HepG2 (cell line): ENCODE data around the gene KLHL36. TPM values are rescaled to one million over a fixed set of nuclear protein-coding genes. Genes with fewer than 3 reads are reported as not detected.

ENCODE experiments used
- ETV5 ChIP-seq: IDR thresholded peaks from 2 replicates; pipeline ENCODE4 v1.6.1; 2018; ENCODE audit warnings: missing biosample characterization, missing genetic modification reagents, inconsistent platforms, borderline replicate concordance
- MLLT10 ChIP-seq: sonication (generic); formaldehyde crosslinking; IDR thresholded peaks from 2 replicates; pipeline ENCODE4 v1.4.0; 2020; ENCODE audit warnings: missing genetic modification reagents
- RFXAP ChIP-seq: sonication (generic); formaldehyde crosslinking; IDR thresholded peaks from 2 replicates; pipeline ENCODE4 v1.4.0; 2020; ENCODE audit warnings: missing genetic modification reagents, borderline replicate concordance
- RXRA ChIP-seq: sonication (generic); formaldehyde crosslinking; IDR thresholded peaks from 2 replicates; pipeline ENCODE4 v1.5.1; 2020; ENCODE audit warnings: missing genetic modification reagents
- TBX2 ChIP-seq: sonication (generic); formaldehyde crosslinking; IDR thresholded peaks from 2 replicates; pipeline ENCODE4 v1.5.0; 2020; ENCODE audit warnings: missing genetic modification reagents, mild to moderate bottlenecking, borderline replicate concordance
- ZNF143 ChIP-seq: sonication (generic); formaldehyde crosslinking; IDR thresholded peaks from 2 replicates; pipeline ENCODE4 v1.4.0; 2020; ENCODE audit warnings: missing genetic modification reagents
- ZNF557 ChIP-seq: sonication (generic); formaldehyde crosslinking; IDR thresholded peaks from 2 replicates; pipeline ENCODE4 v1.4.0; 2020; ENCODE audit warnings: missing genetic modification reagents
- ZNF766 ChIP-seq: sonication (generic); formaldehyde crosslinking; IDR thresholded peaks from 2 replicates; pipeline ENCODE4 v1.5.0; 2020; ENCODE audit warnings: missing genetic modification reagents, borderline replicate concordance
- polyA plus RNA-seq, 8 experiments: library from polyadenylated mRNA; depleted of rRNA in 3 of 8; stranded (reverse) in 7 of 8; unstranded in 1 of 8; fragments of >200 nt; fragmentation: Illumina TruSeq in 4 of 8; extraction: Trizol in 4 of 8; gene quantifications; 2 replicates each; pipeline versions ENCODE4 v1.2.1 to v1.2.3, GENCODE V29; 2011 to 2016; ENCODE audit warnings: low read depth in 4 of 8, missing spikeins in 1 of 8, mixed read lengths in 1 of 8; ENCODE audit not compliant: insufficient read depth in 1 of 8
- total RNA-seq, 5 experiments: library from RNA; depleted of rRNA; stranded (reverse); fragments of >200 nt; fragmentation: Illumina TruSeq; extraction: Trizol; gene quantifications; 2 replicates each; pipeline ENCODE4 v1.2.3, GENCODE V29; 2016; ENCODE audit warnings: low read depth in 1 of 5
- TF ChIP-seq, protein P1 (sequence below): sonication (generic); formaldehyde crosslinking; IDR thresholded peaks from 2 replicates; pipeline ENCODE4 v1.4.0; 2020; ENCODE audit warnings: mild to moderate bottlenecking, missing genetic modification reagents
- TF ChIP-seq, protein P2 (sequence below): sonication (generic); formaldehyde crosslinking; IDR thresholded peaks from 2 replicates; pipeline ENCODE4 v1.4.0; 2020; ENCODE audit warnings: missing genetic modification reagents, borderline replicate concordance
- TF ChIP-seq, protein P3 (sequence below): sonication (generic); formaldehyde crosslinking; IDR thresholded peaks from 2 replicates; pipeline ENCODE4 v1.9.0; 2021; ENCODE audit warnings: missing genetic modification reagents, borderline replicate concordance
- TF ChIP-seq, protein P4 (sequence below): IDR thresholded peaks from 2 replicates; pipeline ENCODE4 v1.6.1; 2016; ENCODE audit warnings: missing biosample characterization, missing genetic modification reagents, low read depth
- TF ChIP-seq, protein P5 (sequence below): sonication (generic); formaldehyde crosslinking; IDR thresholded peaks from 2 replicates; pipeline ENCODE4 v1.5.0; 2020; ENCODE audit warnings: missing genetic modification reagents, mild to moderate bottlenecking, borderline replicate concordance
- TF ChIP-seq, protein P6 (sequence below): sonication (generic); formaldehyde crosslinking; IDR thresholded peaks from 2 replicates; pipeline ENCODE4 v1.4.0; 2020; ENCODE audit warnings: missing genetic modification reagents, mild to moderate bottlenecking, borderline replicate concordance

KLHL36 gene
- total and polyA plus RNA-seq, 2 of the 13 experiments (the other 11 are each of a cell fraction or from before 2014, with no cell fraction given), result 24.3 to 26.0 TPM

DNA sequence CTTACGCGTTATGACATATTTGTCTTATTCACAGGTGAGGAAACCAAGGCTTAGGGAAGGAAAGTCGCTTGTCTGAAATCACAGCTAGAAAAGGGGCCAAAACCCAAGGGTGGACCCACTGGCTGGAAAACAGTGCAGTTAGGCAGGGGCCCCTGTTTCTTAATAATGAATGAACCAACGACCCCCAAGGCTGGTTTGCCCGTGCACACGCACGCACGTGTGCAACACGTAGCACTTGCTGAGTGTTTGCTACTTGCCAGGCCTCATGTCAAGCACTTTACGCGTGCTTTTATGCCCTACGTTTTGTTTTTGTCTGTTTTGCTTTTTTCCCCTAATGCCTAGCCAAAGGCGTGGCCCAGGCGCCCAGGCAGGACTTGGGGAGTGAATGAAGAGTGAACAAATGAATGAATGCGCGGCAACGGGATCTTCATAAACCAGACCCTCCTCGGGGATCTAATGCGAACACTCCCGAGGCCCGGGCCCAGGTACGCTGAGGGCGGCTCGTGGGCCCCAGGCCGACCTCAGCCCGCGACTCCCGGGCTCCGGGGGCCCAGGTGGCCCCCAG, 50.9 kb downstream of the KLHL36 start (continued):
- TF ChIP-seq, protein P1, sequence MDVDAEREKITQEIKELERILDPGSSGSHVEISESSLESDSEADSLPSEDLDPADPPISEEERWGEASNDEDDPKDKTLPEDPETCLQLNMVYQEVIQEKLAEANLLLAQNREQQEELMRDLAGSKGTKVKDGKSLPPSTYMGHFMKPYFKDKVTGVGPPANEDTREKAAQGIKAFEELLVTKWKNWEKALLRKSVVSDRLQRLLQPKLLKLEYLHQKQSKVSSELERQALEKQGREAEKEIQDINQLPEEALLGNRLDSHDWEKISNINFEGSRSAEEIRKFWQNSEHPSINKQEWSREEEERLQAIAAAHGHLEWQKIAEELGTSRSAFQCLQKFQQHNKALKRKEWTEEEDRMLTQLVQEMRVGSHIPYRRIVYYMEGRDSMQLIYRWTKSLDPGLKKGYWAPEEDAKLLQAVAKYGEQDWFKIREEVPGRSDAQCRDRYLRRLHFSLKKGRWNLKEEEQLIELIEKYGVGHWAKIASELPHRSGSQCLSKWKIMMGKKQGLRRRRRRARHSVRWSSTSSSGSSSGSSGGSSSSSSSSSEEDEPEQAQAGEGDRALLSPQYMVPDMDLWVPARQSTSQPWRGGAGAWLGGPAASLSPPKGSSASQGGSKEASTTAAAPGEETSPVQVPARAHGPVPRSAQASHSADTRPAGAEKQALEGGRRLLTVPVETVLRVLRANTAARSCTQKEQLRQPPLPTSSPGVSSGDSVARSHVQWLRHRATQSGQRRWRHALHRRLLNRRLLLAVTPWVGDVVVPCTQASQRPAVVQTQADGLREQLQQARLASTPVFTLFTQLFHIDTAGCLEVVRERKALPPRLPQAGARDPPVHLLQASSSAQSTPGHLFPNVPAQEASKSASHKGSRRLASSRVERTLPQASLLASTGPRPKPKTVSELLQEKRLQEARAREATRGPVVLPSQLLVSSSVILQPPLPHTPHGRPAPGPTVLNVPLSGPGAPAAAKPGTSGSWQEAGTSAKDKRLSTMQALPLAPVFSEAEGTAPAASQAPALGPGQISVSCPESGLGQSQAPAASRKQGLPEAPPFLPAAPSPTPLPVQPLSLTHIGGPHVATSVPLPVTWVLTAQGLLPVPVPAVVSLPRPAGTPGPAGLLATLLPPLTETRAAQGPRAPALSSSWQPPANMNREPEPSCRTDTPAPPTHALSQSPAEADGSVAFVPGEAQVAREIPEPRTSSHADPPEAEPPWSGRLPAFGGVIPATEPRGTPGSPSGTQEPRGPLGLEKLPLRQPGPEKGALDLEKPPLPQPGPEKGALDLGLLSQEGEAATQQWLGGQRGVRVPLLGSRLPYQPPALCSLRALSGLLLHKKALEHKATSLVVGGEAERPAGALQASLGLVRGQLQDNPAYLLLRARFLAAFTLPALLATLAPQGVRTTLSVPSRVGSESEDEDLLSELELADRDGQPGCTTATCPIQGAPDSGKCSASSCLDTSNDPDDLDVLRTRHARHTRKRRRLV (CRISPR knock-in tag), result 0 out of 2 replicates have a peak, but pooled peaks have one; percentile 64
- TF ChIP-seq RXRA (CRISPR knock-in tag) (peak; percentile 50), ETV5 (CRISPR knock-in tag) (no peak), TBX2 (CRISPR knock-in tag) (peak; percentile 81; the same call in 1 of the 2 replicates), ZNF143 (CRISPR knock-in tag) (no peak), RFXAP (CRISPR knock-in tag) (peak; percentile 21), ZNF557 (CRISPR knock-in tag) (peak; percentile 81; the same call in 1 of the 2 replicates), MLLT10 (no peak), ZNF766 (CRISPR knock-in tag) (peak; percentile 81)
- TF ChIP-seq, protein P2, sequence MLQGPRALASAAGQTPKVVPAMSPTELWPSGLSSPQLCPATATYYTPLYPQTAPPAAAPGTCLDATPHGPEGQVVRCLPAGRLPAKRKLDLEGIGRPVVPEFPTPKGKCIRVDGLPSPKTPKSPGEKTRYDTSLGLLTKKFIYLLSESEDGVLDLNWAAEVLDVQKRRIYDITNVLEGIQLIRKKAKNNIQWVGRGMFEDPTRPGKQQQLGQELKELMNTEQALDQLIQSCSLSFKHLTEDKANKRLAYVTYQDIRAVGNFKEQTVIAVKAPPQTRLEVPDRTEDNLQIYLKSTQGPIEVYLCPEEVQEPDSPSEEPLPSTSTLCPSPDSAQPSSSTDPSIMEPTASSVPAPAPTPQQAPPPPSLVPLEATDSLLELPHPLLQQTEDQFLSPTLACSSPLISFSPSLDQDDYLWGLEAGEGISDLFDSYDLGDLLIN, result no peak
- TF ChIP-seq, protein P3, sequence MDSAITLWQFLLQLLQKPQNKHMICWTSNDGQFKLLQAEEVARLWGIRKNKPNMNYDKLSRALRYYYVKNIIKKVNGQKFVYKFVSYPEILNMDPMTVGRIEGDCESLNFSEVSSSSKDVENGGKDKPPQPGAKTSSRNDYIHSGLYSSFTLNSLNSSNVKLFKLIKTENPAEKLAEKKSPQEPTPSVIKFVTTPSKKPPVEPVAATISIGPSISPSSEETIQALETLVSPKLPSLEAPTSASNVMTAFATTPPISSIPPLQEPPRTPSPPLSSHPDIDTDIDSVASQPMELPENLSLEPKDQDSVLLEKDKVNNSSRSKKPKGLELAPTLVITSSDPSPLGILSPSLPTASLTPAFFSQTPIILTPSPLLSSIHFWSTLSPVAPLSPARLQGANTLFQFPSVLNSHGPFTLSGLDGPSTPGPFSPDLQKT (CRISPR knock-in tag), result no peak
- TF ChIP-seq, protein P4, sequence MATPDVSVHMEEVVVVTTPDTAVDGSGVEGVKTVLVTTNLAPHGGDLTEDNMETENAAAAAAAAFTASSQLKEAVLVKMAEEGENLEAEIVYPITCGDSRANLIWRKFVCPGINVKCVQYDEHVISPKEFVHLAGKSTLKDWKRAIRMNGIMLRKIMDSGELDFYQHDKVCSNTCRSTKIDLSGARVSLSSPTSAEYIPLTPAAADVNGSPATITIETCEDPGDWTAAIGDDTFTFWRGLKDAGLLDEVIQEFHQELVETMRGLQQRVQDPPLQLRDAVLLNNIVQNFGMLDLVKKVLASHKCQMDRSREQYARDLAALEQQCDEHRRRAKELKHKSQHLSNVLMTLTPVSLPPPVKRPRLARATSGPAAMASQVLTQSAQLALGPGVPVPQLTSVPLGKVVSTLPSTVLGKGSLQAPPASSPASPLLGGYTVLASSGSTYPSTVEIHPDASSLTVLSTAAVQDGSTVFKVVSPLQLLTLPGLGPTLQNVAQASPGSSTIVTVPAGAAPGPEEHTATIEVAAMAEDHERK, result no peak
- TF ChIP-seq, protein P5, sequence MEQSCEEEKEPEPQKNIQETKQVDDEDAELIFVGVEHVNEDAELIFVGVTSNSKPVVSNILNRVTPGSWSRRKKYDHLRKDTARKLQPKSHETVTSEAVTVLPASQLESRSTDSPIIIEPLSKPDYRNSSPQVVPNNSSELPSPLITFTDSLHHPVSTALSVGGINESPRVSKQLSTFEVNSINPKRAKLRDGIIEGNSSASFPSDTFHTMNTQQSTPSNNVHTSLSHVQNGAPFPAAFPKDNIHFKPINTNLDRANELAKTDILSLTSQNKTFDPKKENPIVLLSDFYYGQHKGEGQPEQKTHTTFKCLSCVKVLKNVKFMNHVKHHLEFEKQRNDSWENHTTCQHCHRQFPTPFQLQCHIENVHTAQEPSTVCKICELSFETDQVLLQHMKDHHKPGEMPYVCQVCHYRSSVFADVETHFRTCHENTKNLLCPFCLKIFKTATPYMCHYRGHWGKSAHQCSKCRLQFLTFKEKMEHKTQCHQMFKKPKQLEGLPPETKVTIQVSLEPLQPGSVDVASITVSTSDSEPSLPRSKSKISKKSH (CRISPR knock-in tag), result no peak
- TF ChIP-seq, protein P6, sequence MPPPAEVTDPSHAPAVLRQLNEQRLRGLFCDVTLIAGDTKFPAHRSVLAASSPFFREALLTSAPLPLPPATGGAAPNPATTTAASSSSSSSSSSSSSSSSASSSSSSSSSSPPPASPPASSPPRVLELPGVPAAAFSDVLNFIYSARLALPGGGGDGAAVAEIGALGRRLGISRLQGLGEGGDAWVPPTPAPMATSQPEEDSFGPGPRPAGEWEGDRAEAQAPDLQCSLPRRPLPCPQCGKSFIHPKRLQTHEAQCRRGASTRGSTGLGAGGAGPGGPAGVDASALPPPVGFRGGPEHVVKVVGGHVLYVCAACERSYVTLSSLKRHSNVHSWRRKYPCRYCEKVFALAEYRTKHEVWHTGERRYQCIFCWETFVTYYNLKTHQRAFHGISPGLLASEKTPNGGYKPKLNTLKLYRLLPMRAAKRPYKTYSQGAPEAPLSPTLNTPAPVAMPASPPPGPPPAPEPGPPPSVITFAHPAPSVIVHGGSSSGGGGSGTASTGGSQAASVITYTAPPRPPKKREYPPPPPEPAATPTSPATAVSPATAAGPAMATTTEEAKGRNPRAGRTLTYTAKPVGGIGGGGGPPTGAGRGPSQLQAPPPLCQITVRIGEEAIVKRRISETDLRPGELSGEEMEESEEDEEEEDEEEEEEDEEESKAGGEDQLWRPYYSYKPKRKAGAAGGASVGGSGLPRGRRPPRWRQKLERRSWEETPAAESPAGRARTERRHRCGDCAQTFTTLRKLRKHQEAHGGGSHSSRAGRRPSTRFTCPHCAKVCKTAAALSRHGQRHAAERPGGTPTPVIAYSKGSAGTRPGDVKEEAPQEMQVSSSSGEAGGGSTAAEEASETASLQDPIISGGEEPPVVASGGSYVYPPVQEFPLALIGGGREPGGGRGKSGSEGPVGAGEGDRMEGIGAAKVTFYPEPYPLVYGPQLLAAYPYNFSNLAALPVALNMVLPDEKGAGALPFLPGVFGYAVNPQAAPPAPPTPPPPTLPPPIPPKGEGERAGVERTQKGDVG, result 0 out of 2 replicates have a peak, but pooled peaks have one; percentile 19
